ENCODE measurements around the gene ZSCAN9.
A peak's percentile ranks its signal among the peaks of the same experiment; 100 is the strongest.

Gene ZSCAN9

DNA sequence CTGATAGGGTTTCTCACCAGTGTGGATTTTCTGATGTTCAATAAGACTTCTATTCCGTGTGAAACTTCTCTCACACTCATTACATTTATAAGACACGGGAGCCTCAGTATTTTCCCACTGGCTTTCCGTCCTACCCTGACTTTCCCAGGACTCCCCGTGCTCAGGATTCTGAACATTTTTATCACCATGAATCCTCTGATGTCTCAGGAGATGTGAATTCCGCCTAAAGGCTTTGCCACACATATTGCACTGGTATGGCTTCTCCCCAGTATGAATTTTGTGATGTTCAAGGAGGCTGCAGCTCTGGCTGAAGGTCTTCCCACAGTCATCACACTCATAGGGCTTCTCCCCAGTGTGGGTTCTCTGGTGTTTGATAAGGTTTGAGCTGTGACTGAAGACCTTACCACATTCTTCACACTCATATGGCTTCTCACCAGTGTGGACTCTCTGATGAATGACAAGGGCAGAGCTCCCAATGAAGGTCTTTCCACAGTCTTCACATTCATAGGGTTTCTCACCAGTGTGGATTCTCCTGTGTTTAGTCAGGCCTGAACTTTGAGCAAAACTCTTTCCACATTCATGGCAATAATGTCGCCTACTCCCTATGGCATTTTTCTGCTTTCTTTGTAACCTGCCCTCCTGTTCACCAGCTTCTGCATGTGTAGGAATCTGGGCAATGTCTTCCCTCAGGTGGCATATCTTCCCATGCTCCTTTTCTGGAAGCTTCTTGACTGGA is 20.3 kb downstream of the ZSCAN9 start:
- Histone ChIP-seq H3K27me3 (ENCODE audit: insufficient read depth, low read depth, severe bottlenecking) (no peaks in the 10 kb centered on the region), H3K27ac (no peak overlapping the region), H3K36me3 (peaks cover 46% of the 10 kb centered on the region), H3K4me3 (ENCODE audit: low read depth, low read length) (no peak overlapping the region), H3K9me3 (ENCODE audit: severe bottlenecking) (no peaks in the 10 kb centered on the region)
- no peak for DNase-seq
- TF ChIP-seq, protein P1, sequence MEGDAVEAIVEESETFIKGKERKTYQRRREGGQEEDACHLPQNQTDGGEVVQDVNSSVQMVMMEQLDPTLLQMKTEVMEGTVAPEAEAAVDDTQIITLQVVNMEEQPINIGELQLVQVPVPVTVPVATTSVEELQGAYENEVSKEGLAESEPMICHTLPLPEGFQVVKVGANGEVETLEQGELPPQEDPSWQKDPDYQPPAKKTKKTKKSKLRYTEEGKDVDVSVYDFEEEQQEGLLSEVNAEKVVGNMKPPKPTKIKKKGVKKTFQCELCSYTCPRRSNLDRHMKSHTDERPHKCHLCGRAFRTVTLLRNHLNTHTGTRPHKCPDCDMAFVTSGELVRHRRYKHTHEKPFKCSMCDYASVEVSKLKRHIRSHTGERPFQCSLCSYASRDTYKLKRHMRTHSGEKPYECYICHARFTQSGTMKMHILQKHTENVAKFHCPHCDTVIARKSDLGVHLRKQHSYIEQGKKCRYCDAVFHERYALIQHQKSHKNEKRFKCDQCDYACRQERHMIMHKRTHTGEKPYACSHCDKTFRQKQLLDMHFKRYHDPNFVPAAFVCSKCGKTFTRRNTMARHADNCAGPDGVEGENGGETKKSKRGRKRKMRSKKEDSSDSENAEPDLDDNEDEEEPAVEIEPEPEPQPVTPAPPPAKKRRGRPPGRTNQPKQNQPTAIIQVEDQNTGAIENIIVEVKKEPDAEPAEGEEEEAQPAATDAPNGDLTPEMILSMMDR (IDR thresholded peaks at IDR 0.05; ENCODE audit: low read depth, low read length), result no peak

DNA sequence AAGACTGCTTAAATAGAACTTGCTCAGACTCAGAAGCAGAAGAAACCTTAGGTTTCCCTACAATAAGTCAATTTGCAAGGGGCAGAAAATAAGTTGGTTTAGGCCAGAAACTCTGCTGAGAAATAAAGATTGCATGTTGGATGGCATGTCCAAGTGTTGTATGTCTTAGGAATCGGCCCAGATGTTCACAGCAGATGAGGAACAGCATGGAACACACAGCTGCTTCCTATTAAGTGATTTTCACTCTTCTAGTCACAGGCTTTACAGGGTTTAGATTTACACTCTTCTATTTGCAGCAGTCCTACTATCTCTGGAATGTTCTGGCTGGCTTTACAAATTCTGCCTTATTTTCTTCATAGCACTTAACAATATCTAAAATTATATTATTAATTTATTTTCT is 23.8 kb downstream of the ZSCAN9 start:
- TF ChIP-seq, protein P1 (IDR thresholded peaks at IDR 0.05; ENCODE audit: low read depth, low read length), result no peak
- Histone ChIP-seq H3K9me3 (ENCODE audit: severe bottlenecking) (no peaks in the 10 kb centered on the region), H3K27ac (no peak overlapping the region), H3K27me3 (ENCODE audit: insufficient read depth, low read depth, severe bottlenecking) (no peaks in the 10 kb centered on the region), H3K4me3 (ENCODE audit: low read depth, low read length) (no peak overlapping the region), H3K36me3 (peaks cover 43% of the 10 kb centered on the region)
- DNase-seq, result no peak

DNA sequence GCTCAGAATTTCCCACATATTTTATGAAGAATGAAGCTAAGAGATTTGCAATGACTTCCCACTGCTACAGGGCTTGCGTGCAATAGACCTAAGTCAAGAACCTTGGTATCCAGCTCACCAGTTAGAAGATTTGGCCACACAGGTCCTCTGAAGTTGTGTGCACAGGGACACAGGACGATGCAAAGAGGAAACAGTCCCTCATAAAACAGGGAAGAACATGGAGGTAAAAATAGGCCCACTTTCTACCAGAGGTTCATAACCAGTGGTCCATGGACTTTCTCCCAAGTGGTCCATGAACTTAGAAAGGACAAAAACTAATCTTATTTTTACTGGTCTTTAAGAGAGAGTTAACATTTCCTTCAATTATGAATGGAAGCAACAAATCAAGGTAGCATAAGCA is 25.7 kb downstream of the ZSCAN9 start:
- Histone ChIP-seq H3K4me3 (ENCODE audit: low read depth, low read length) (no peak overlapping the region), H3K27ac (no peak overlapping the region), H3K27me3 (ENCODE audit: insufficient read depth, low read depth, severe bottlenecking) (no peaks in the 10 kb centered on the region), H3K9me3 (ENCODE audit: severe bottlenecking) (no peaks in the 10 kb centered on the region), H3K36me3 (peaks cover 26% of the 10 kb centered on the region)
- no peak for DNase-seq
- TF ChIP-seq, protein P1 (IDR thresholded peaks at IDR 0.05; ENCODE audit: low read depth, low read length), result no peak

DNA sequence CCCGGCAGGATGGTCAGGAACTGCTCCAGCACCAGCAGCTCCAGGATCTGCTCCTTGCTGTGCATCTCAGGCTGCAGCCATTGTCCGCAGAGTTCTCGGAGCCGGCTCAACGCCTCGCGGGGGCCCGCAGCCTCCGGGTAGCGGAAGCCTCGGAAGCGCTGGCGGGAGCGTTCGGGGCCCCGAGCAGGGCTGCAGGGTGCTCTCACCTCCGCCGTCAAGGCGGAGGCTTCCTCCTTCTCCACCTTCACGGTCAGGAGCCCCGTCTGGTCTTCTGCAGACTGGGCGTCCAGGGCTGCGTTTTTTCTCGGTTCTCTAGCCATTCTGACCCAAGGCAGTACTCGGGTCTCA is 26.6 kb downstream of the ZSCAN9 start:
- TF ChIP-seq, protein P1 (IDR thresholded peaks at IDR 0.05; ENCODE audit: low read depth, low read length), result no peak
- peak; percentile 19 for DNase-seq
- Histone ChIP-seq H3K4me3 (ENCODE audit: low read depth, low read length) (peak overlapping the region; percentile 79), H3K27me3 (ENCODE audit: insufficient read depth, low read depth, severe bottlenecking) (no peaks in the 10 kb centered on the region), H3K36me3 (peaks cover 17% of the 10 kb centered on the region), H3K9me3 (ENCODE audit: severe bottlenecking) (no peaks in the 10 kb centered on the region), H3K27ac (peak overlapping the region; percentile 33)

DNA sequence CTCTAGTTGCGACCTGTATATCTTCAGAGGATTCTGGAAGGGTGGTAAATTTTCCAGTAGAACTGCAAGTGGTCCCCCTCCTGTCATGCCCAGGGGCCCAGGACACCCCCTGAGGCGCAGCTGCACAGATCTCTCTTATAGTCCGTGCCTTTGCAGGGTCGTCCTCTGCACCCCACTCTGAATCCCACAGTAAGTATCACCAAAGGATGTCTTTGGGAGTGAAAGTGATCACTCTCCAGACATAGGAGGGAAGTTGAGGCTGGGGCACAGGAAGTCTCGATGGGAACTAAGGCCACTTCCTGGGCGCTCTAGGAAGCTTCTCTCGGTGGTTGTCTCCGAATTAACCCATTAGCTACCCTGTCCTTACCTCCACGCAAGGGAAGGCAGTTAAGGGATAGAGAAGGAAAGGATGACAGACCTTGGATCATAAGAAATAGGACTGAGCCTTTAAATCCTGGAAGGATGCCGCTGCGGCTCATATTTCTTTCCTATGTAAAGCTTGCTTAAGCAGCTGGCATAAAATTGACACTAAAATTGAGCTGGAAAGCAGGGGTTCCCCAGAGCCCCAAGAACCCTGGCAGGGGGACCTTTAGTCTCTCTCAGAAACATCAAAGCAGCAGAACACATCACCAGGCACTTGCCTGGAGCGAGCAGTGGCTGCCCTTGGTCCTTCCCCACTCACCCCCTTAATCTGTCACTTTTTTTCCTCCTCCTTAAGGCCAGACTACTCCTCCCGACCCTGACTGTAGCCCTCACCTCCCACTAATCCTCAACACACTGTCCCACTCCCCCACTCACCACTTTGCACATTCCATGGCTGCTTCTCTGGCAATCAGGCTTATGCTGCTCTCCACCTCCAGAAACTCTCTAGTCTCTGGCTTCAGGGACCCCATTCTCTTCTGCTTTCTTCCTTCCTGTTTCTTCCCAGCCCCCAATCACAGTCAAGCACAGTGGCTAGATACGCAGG is 27.2 kb downstream of the ZSCAN9 start, which contains the start of gene ZKSCAN4:
Gene ZKSCAN4 (minus strand): TSS at position 261 of the 967 bp plus-strand sequence. CDS start 289 bp downstream, outside the sequence.
- Histone ChIP-seq H3K4me3 (ENCODE audit: low read depth, low read length) (peak within 1 kb of the TSS; percentile 79), H3K27me3 (ENCODE audit: insufficient read depth, low read depth, severe bottlenecking) (no peaks in the 10 kb centered on the region), H3K36me3 (peaks cover 10% of the 10 kb centered on the region; the same call in 1 of the 2 replicates), H3K9me3 (ENCODE audit: severe bottlenecking) (no peaks in the 10 kb centered on the region), H3K27ac (peak within 1 kb of the TSS; percentile 33)
- peak; percentile 98 for DNase-seq
- TF ChIP-seq, protein P1 (IDR thresholded peaks at IDR 0.05; ENCODE audit: low read depth, low read length), result no peak
